GM21825 (cell line): ENCODE data around the gene ATP6V0A4.
"Not testable (repeated sequence)": the region's sequence is repeated elsewhere in the genome, so short reads cannot be mapped to it uniquely, and the experiment has no call there.

Experiments
- ATAC-seq: cut with Tn5 transposase; IDR thresholded peaks from one replicate; pipeline ENCODE4 v1.9.1; 2021; ENCODE audit warnings: mild to moderate bottlenecking, moderate library complexity; ENCODE audit not compliant: unreplicated experiment

The ATP6V0A4 gene

GRCh38 chr7:138797715-138798320 lies at the start of gene ATP6V0A4, which contains the start of gene TMEM213:
ATP6V0A4 (minus strand) TSS chr7:138798196; CDS start chr7:138771247, 26,949 bp downstream.
TMEM213 (plus strand) TSS chr7:138797994; CDS start chr7:138798105, 111 bp downstream.
- ATAC-seq, result no peak

- ATAC-seq, result no peak
Observed at GRCh38 chr7:138845711-138846110, 47.7 kb upstream of the ATP6V0A4 start.

- no peak for ATAC-seq
Observed at GRCh38 chr7:138843632-138844580, 45.9 kb upstream of the ATP6V0A4 start.

GRCh38 chr7:138842111-138842510 lies 44.1 kb upstream of the ATP6V0A4 start:
- ATAC-seq, result no peak

- no peak for ATAC-seq
Observed at GRCh38 chr7:138838166-138838565, 40.2 kb upstream of the ATP6V0A4 start.

GRCh38 chr7:138837627-138838026 lies 39.6 kb upstream of the ATP6V0A4 start:
- no peak for ATAC-seq

GRCh38 chr7:138835087-138835486 lies 37.1 kb upstream of the ATP6V0A4 start:
- no peak for ATAC-seq

GRCh38 chr7:138834583-138834982 lies 36.6 kb upstream of the ATP6V0A4 start:
- no peak for ATAC-seq

- ATAC-seq, result no peak
Observed at GRCh38 chr7:138833596-138833995, 35.6 kb upstream of the ATP6V0A4 start.

GRCh38 chr7:138832966-138833365 lies 35.0 kb upstream of the ATP6V0A4 start:
- ATAC-seq, result no peak

GRCh38 chr7:138829335-138829734 lies 31.3 kb upstream of the ATP6V0A4 start:
- ATAC-seq, result no peak

- no peak for ATAC-seq
Observed at GRCh38 chr7:138828302-138828701, 30.3 kb upstream of the ATP6V0A4 start.

GRCh38 chr7:138825049-138825721 lies 27.2 kb upstream of the ATP6V0A4 start:
- ATAC-seq, result no peak

GRCh38 chr7:138822867-138823535 lies 25.0 kb upstream of the ATP6V0A4 start:
- ATAC-seq, result no peak

GRCh38 chr7:138821912-138822311 lies 23.9 kb upstream of the ATP6V0A4 start:
- ATAC-seq, result no peak

- ATAC-seq, result no peak
Observed at GRCh38 chr7:138819625-138820024, 21.6 kb upstream of the ATP6V0A4 start.

- ATAC-seq, result no peak
Observed at GRCh38 chr7:138816650-138817049, 18.7 kb upstream of the ATP6V0A4 start.

- ATAC-seq, result no peak
Observed at GRCh38 chr7:138814816-138815332, 16.9 kb upstream of the ATP6V0A4 start.

GRCh38 chr7:138813945-138814344 lies 15.9 kb upstream of the ATP6V0A4 start:
- no peak for ATAC-seq

- ATAC-seq, result not testable (repeated sequence)
Observed at GRCh38 chr7:138811327-138811726, 13.3 kb upstream of the ATP6V0A4 start.

- ATAC-seq, result no peak
Observed at GRCh38 chr7:138809346-138809745, 11.3 kb upstream of the ATP6V0A4 start.
